Right cardiac atrium (tissue), 5 donors: ENCODE results near the gene CCNQ. TPM values are rescaled to one million over a fixed set of nuclear protein-coding genes. Genes with fewer than 3 reads are reported as not detected.

Experiments used
- ATAC-seq, 2 donors: fragments of 200-7000 bp; cut with Tn5 transposase; one replicate each; pipeline versions ENCODE4 v1.8.0 to v1.9.1; 2020; ENCODE audit warnings: moderate library complexity in 2 of 2, mild to moderate bottlenecking in 1 of 2
- DNase-seq, 3 donors: peaks; one replicate each; pipeline ENCODE4 v3.0.0-alpha.2; 2020
- H3K27ac ChIP-seq: one replicate; pipeline ENCODE4 v1.5.1; 2013; ENCODE audit warnings: mild to moderate bottlenecking, low read length, control low read depth, moderate library complexity
- H3K27me3 ChIP-seq: one replicate; pipeline ENCODE4 v1.6.1; 2013; ENCODE audit not compliant: control insufficient read depth, insufficient read depth
- H3K4me1 ChIP-seq: one replicate; pipeline ENCODE4 v1.6.1; 2013; ENCODE audit warnings: low read length; ENCODE audit not compliant: control insufficient read depth, insufficient read depth
- H3K4me3 ChIP-seq: one replicate; pipeline ENCODE4 v1.5.1; 2013; ENCODE audit warnings: low read length, control low read depth
- H3K9me3 ChIP-seq: one replicate; pipeline ENCODE4 v1.6.1; 2013; ENCODE audit warnings: low read length; ENCODE audit not compliant: control insufficient read depth
- WGBS: extraction: QIAGEN DNeasy Blood & Tissue Kit; methylation state at CpG from one replicate; pipeline ENCODE4 v1.1.7; 2013; 5-methylcytosine and 5-hydroxymethylcytosine counted together
- intact Hi-C, 4 donors: fragments of 100-400 bp; cut with DNase I; formaldehyde crosslinking; loops; one replicate each; pipeline versions ENCODE4 v1.11.0 to v1.14.0; 2022 to 2023
- long read RNA-seq, 4 donors: library from polyadenylated mRNA; unstranded; transcript quantifications; one replicate each; pipeline ENCODE4 v2.0.0, GENCODE V29; 2020 to 2021
- polyA plus RNA-seq: library from polyadenylated mRNA; stranded (reverse); fragments of 200-250 nt; gene quantifications from one replicate; pipeline ENCODE4 v1.2.3, GENCODE V29; 2013
- total RNA-seq, 4 donors: library from RNA; stranded (reverse); fragmentation: NEBNext Ultra II Directional; extraction: Animal tissue kit (Norgen Biotek cat#: 25700); gene quantifications; one replicate each; pipeline ENCODE4 v1.2.1, GENCODE V29; 2021
- donor health status: healthy with polysubstance abuse.
- donor health status: DM: no; HTN: yes; CAD: no.
- donor health status: DM: no; HTN: no; CAD: no.
- donor health status: DM: no; HTN: yes; CAD: no; lungs with severe emphysema.
- donor health status: DM: yes; HTN: yes; CAD: no.

Gene CCNQ
- 10 to 100 TPM; 24.4 to 32.9 (median 30.6) TPM for total RNA-seq
- 55.0 TPM for polyA plus RNA-seq
- long read RNA-seq, donor 1, transcript CCNQ-208 (5 exons, 1,220 nt): minor isoform, 8 of 56 reads
- long read RNA-seq, donor 1, transcript CCNQ-202 (5 exons, 1,164 nt): major isoform, 19 of 56 reads
- long read RNA-seq, donor 1, transcript CCNQ-204 (5 exons, 1,306 nt): major isoform, 19 of 56 reads
- long read RNA-seq, donor 1, partial matches to known transcripts: 0 of 56 reads
- long read RNA-seq, donor 1, other reads (novel, unspliced or antisense): 6 of 56 reads
- long read RNA-seq, donor 2, transcript CCNQ-204 (5 exons, 1,306 nt): major isoform, 13 of 28 reads
- long read RNA-seq, donor 2, transcript CCNQ-202 (5 exons, 1,164 nt): minor isoform, 5 of 28 reads
- long read RNA-seq, donor 2, partial matches to known transcripts: 0 of 28 reads
- long read RNA-seq, donor 2, other reads (novel, unspliced or antisense): 4 of 28 reads
- long read RNA-seq, donor 3, partial matches to known transcripts: 3 of 7 reads
- long read RNA-seq, donor 3, other reads (novel, unspliced or antisense): 1 of 7 reads
- long read RNA-seq, donor 4, transcript CCNQ-202 (5 exons, 1,164 nt): major isoform, 9 of 27 reads
- long read RNA-seq, donor 4, transcript CCNQ-207 (5 exons, 1,160 nt): minor isoform, 6 of 27 reads
- long read RNA-seq, donor 4, transcript CCNQ-204 (5 exons, 1,306 nt): minor isoform, 7 of 27 reads
- long read RNA-seq, donor 4, partial matches to known transcripts: 1 of 27 reads
- long read RNA-seq, donor 4, other reads (novel, unspliced or antisense): 0 of 27 reads

- Histone ChIP-seq H3K4me3 (peak within 1 kb of the TSS; percentile 85), H3K27ac (peak within 1 kb of the TSS; percentile 89), H3K27me3 (no peaks in the 10 kb centered on the region), H3K9me3 (no peaks in the 10 kb centered on the region), H3K4me1 (no peaks in the 10 kb centered on the region)
- 0% methylated on average over 57 of the region's 79 CpGs for WGBS
- ATAC-seq (peak; percentile 47 to 59), DNase-seq (peak in 2 of 3 donors; percentile 61 to 62)
- intact Hi-C loops: loop anchor here in 1 of 4 donors (10.0 kb wide), 1 partner anchor 486 kb away; no protein-coding TSS in a partner anchor
Measured at GRCh38 chrX:153598541-153599191, at the start of gene CCNQ. Gene CCNQ, minus strand, starts transcription at chrX:153599139. Its CDS starts 66 bp downstream, at chrX:153599073.

- intact Hi-C loops: loop anchor here in 1 of 4 donors (10.0 kb wide), 1 partner anchor 93 kb away; no protein-coding TSS in a partner anchor
- H3K4me1 ChIP-seq: no peaks in the 10 kb centered on the region
- H3K27ac ChIP-seq: no peak overlapping the region
- peak overlapping the region; percentile 27 for H3K4me3 ChIP-seq
- ATAC-seq (no peak), DNase-seq (peak in 1 of 3 donors; percentile 63)
- H3K27me3 ChIP-seq: no peaks in the 10 kb centered on the region
- WGBS: 6% methylated on average over 85 of the region's 85 CpGs
- H3K9me3 ChIP-seq: no peaks in the 10 kb centered on the region
Measured at GRCh38 chrX:153647461-153648357, 48.8 kb upstream of the CCNQ start.

DNA sequence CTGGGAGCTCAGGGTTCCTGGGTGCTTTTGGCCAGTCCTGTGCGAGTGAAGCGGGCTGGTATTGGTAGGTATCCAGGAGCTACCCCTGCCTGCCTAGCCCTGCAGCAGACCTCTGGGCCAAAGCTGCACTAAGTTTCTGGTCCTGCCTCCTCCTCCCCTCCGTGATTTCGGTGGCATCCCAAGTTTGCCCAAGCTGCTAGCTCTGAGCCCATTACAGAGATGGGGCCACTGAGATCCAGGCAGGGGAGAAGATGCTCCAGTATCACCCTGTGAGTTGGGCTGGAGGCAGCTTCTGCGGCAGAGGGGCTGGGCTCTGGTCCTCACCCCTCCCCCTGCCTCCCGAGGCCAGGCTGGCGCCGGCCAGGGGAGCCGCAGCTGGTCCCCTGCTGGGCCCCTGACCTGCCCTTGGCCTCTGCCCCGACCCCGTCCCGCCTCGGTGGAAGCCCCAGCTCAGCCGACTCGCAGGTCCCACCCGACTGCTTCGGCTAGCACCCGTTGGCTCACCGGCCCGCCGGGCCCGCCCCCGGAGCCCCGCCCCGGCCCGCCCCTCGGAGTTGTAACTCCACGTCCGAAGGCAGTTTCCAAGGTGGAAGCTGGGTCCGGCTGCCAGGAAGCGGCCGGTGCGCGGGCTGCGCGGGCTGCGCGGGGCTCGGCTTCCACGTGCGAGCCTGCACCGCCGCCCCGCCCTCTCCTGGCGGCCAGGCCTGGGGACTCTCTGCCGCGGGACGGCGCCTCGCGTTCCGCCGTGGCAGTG is 47.9 kb upstream of the CCNQ start, which contains the start of gene DUSP9:
Gene DUSP9, plus strand, starts transcription at position 584 of the 754 bp plus-strand sequence. CDS start 751 bp downstream, outside the sequence.
- ATAC-seq: peak; percentile 39 to 50
- Histone ChIP-seq H3K27me3 (no peaks in the 10 kb centered on the region), H3K4me1 (no peaks in the 10 kb centered on the region), H3K9me3 (no peaks in the 10 kb centered on the region), H3K27ac (no peak within 1 kb of the TSS), H3K4me3 (peak within 1 kb of the TSS; percentile 27)
- 4% methylated on average over 53 of the region's 53 CpGs for WGBS
- intact Hi-C loops: loop anchor here in 1 of 4 donors (10.0 kb wide), 1 partner anchor 92 kb away; no protein-coding TSS in a partner anchor
- DNase-seq: peak in 1 of 3 donors; percentile 68

GRCh38 chrX:153645921-153646488 is 47.1 kb upstream of the CCNQ start:
- no peak for ATAC-seq
- intact Hi-C loops: loop anchor here in 1 of 4 donors (10.0 kb wide), 1 partner anchor 91 kb away; no protein-coding TSS in a partner anchor
- H3K9me3 ChIP-seq: no peaks in the 10 kb centered on the region
- H3K4me3 ChIP-seq: no peak overlapping the region
- no peaks in the 10 kb centered on the region for H3K27me3 ChIP-seq
- no peaks in the 10 kb centered on the region for H3K4me1 ChIP-seq
- H3K27ac ChIP-seq: no peak overlapping the region
- WGBS: 58% methylated on average over 10 of the region's 10 CpGs
- DNase-seq: peak in 1 of 3 donors; percentile 12

DNA sequence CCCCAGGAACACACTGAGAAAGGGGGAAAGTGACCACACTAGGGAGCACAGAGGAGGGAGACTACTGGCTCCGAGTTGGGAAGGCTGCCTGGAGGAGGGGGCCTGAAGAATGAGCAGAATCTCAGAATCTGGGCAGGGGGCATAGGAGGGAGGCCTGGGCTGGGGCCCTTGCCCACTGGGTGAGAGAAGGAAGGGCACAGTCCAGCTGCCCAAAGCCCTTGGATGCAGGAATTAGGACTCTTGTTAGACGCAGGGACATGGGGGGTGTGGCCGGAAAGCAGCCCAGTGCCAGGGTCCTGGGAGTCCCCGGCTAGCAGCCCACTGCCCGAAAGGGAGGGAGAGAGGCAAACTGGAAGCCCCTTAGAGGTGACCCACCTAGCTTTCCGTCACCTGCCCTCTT is 46.2 kb upstream of the CCNQ start:
- DNase-seq: no peak
- intact Hi-C loops: loop anchor here in 1 of 4 donors (10.0 kb wide), 1 partner anchor 90 kb away; no protein-coding TSS in a partner anchor

GRCh38 chrX:153644356-153645125 is 45.6 kb upstream of the CCNQ start:
- DNase-seq: peak in 1 of 3 donors; percentile 60
- H3K27me3 ChIP-seq: no peaks in the 10 kb centered on the region
- no peak overlapping the region for H3K27ac ChIP-seq
- no peak overlapping the region for H3K4me3 ChIP-seq
- no peak for ATAC-seq
- WGBS: 5% methylated on average over 31 of the region's 46 CpGs
- no peaks in the 10 kb centered on the region for H3K4me1 ChIP-seq
- no peaks in the 10 kb centered on the region for H3K9me3 ChIP-seq
- intact Hi-C loops: loop anchor here in 1 of 4 donors (10.0 kb wide), 1 partner anchor 90 kb away; no protein-coding TSS in a partner anchor

More for the DNA sequence above, 46.2 kb upstream of the CCNQ start:
- Histone ChIP-seq H3K4me3 (no peak overlapping the region), H3K27me3 (no peaks in the 10 kb centered on the region), H3K27ac (no peak overlapping the region), H3K4me1 (no peaks in the 10 kb centered on the region), H3K9me3 (no peaks in the 10 kb centered on the region)
- ATAC-seq: no peak
- WGBS: 51% methylated on average over 6 of the region's 6 CpGs

- intact Hi-C loops: loop anchor here in 1 of 4 donors (10.0 kb wide), 1 partner anchor 89 kb away; no protein-coding TSS in a partner anchor
- ATAC-seq: no peak
- Histone ChIP-seq H3K27me3 (no peaks in the 10 kb centered on the region), H3K4me3 (no peak overlapping the region), H3K27ac (no peak overlapping the region), H3K4me1 (no peaks in the 10 kb centered on the region), H3K9me3 (no peaks in the 10 kb centered on the region)
- peak in 1 of 3 donors; percentile 77 for DNase-seq
- WGBS: 2% methylated on average over 70 of the region's 84 CpGs
Measured at GRCh38 chrX:153643431-153644351, 44.8 kb upstream of the CCNQ start.
